Ovary (tissue), 9 donors: Measurements from ENCODE around the gene N4BP3. TPM values are rescaled to one million over a fixed set of nuclear protein-coding genes. Genes with fewer than 3 reads are reported as not detected.

ENCODE experiments used
- DNase-seq, 5 donors: peaks; one replicate each; pipeline ENCODE4 v3.0.0-alpha.2; 2019 to 2020
- H3K27ac ChIP-seq, 2 donors: fragments of 200-600 bp; one replicate each; pipeline versions ENCODE4 v1.5.1 to v1.8.0; 2019 to 2022
- H3K27me3 ChIP-seq: fragments of 200-600 bp; one replicate; pipeline ENCODE4 v1.8.0; 2022
- H3K36me3 ChIP-seq: fragments of 200-600 bp; sonication (generic); one replicate; pipeline ENCODE4 v1.5.1; 2019
- H3K4me1 ChIP-seq: one replicate; pipeline ENCODE4 v1.8.1; 2013; ENCODE audit warnings: mild to moderate bottlenecking, moderate library complexity; ENCODE audit not compliant: insufficient read depth
- H3K4me3 ChIP-seq: fragments of 200-600 bp; sonication (generic); one replicate; pipeline ENCODE4 v1.5.1; 2017
- H3K9me3 ChIP-seq, 2 donors: fragments of 200-600 bp in 1 of 2; sonication (generic) in 1 of 2; one replicate each; pipeline versions ENCODE4 v1.5.1 to v1.8.1; 2013 to 2019; ENCODE audit warnings: mild to moderate bottlenecking in 1 of 2, moderate library complexity in 1 of 2
- EP300 ChIP-seq: sonication (generic); formaldehyde crosslinking; IDR thresholded peaks from one replicate; pipeline ENCODE4 v1.6.1; 2017; ENCODE audit warnings: antibody characterized with exemption
- POLR2A ChIP-seq: fragments of 450-650 bp; IDR thresholded peaks from one replicate; pipeline ENCODE4 v1.6.1; 2017; ENCODE audit warnings: antibody characterized with exemption, mild to moderate bottlenecking, moderate library complexity
- WGBS, 3 donors: extraction: QIAGEN DNeasy Blood & Tissue Kit in 1 of 3; methylation state at CpG; one replicate each; pipeline versions ENCODE4 v1.1.5 to v1.1.7; 2013 to 2017; 5-methylcytosine and 5-hydroxymethylcytosine counted together
- intact Hi-C, 4 donors: fragments of 100-400 bp; cut with DNase I; formaldehyde crosslinking; loops; one replicate each; pipeline versions ENCODE4 v1.11.0 to v1.15.1; 2022 to 2023
- polyA plus RNA-seq, 2 donors: library from polyadenylated mRNA; stranded (reverse); fragments of 200-250 nt in 1 of 2; fragments of 350-450 nt in 1 of 2; fragmentation: Illumina TruSeq in 1 of 2; extraction: RNeasy Lipid Tissue Mini Kit (QIAGEN cat#74804) in 1 of 2; gene quantifications; one replicate each; pipeline ENCODE4 v1.2.3, GENCODE V29; 2013 to 2014
- total RNA-seq, 7 donors: library from RNA; depleted of rRNA in 2 of 7; stranded (reverse); fragments of >200 nt in 2 of 7; fragmentation: NEBNext Ultra II Directional in 3 of 7; extraction: Animal tissue kit (Norgen Biotek cat#: 25700) in 3 of 7; gene quantifications; one replicate each; pipeline versions ENCODE4 v1.1.0 to v1.2.4, GENCODE V29; 2016 to 2023
- TF ChIP-seq, protein P1 (sequence below), 3 donors: fragments of 450-650 bp in 2 of 3; fragments of 200-600 bp in 1 of 3; IDR thresholded peaks; one replicate each; pipeline versions ENCODE4 v1.5.1 to v1.8.0; 2016 to 2022; ENCODE audit warnings: antibody characterized with exemption in 3 of 3, mild to moderate bottlenecking in 1 of 3
- donor health status: DM: no; HTN: no; CAD: no; lungs with moderate emphysema.
- donor health status: DM: no; HTN: no; CAD: no.
- donor health status: Bipolar disorder and iron deficiency.
- donor health status: DM: yes; HTN: yes; CAD: no.
- donor health status: DM: no; HTN: no; CAD: no.
- donor health status: DM: yes; HTN: yes; CAD: no.

The N4BP3 gene
- total and polyA plus RNA-seq, 9 donors = 0.40 to 1.8 (median 0.58) TPM

GRCh38 chr5:178153530-178154340 lies 40.4 kb downstream of the N4BP3 start, which contains the start of gene NHP2:
Gene NHP2 (minus strand): TSS chr5:178153885. CDS start chr5:178153817, 68 bp downstream.
- Histone ChIP-seq H3K4me1 (peaks cover 8% of the 10 kb centered on the region), H3K9me3 (no peaks in the 10 kb centered on the region), H3K27ac (peak within 1 kb of the TSS in 1 of 2 donors; percentile 51), H3K36me3 (no peaks in the 10 kb centered on the region), H3K27me3 (no peaks in the 10 kb centered on the region), H3K4me3 (peak within 1 kb of the TSS; percentile 69)
- WGBS, 3 donors = 1 to 2% (median 2%) methylated on average over 64 to 68 of the region's 68 CpGs
- DNase-seq = peak; percentile 98 to 100 (median 99)
- TF ChIP-seq POLR2A (no peak), EP300 (peak; percentile 80)
- TF ChIP-seq, protein P1, sequence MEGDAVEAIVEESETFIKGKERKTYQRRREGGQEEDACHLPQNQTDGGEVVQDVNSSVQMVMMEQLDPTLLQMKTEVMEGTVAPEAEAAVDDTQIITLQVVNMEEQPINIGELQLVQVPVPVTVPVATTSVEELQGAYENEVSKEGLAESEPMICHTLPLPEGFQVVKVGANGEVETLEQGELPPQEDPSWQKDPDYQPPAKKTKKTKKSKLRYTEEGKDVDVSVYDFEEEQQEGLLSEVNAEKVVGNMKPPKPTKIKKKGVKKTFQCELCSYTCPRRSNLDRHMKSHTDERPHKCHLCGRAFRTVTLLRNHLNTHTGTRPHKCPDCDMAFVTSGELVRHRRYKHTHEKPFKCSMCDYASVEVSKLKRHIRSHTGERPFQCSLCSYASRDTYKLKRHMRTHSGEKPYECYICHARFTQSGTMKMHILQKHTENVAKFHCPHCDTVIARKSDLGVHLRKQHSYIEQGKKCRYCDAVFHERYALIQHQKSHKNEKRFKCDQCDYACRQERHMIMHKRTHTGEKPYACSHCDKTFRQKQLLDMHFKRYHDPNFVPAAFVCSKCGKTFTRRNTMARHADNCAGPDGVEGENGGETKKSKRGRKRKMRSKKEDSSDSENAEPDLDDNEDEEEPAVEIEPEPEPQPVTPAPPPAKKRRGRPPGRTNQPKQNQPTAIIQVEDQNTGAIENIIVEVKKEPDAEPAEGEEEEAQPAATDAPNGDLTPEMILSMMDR (IDR thresholded peaks at IDR 0.05) = no peak
- intact Hi-C loops = no loop called here

GRCh38 chr5:178155065-178155464 lies 41.7 kb downstream of the N4BP3 start:
- H3K27ac ChIP-seq = no peak overlapping the region
- no peak for DNase-seq
- intact Hi-C loops = no loop called here
- no peaks in the 10 kb centered on the region for H3K27me3 ChIP-seq
- H3K4me1 ChIP-seq = peaks cover 8% of the 10 kb centered on the region
- H3K36me3 ChIP-seq = no peaks in the 10 kb centered on the region
- TF ChIP-seq EP300 (no peak), POLR2A (no peak)
- TF ChIP-seq, protein P1 (IDR thresholded peaks at IDR 0.05) = no peak
- 61 to 72% (median 65%) methylated on average over 8 of the region's 8 CpGs for WGBS, 3 donors
- H3K4me3 ChIP-seq = no peak overlapping the region
- H3K9me3 ChIP-seq = no peaks in the 10 kb centered on the region

DNA sequence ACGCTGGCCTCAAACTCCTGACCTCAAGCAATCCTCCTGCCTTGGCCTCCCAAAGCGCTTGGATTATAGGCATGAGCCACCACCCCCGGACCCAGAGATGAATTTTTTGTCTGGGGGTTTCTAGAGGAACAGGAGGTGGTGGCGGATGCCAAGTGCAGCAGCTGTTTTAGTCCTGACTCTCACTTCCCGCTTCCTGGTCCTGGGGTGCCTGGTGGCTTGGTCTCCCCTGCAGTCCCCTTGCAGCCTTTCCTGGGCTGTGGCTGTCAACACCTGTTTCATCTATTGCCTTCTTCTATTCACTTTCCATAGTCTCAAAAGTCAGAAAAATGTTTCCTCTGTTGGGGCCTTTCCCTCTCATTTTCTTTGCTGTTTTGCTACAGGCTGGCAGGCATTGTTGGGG lies 46.8 kb downstream of the N4BP3 start:
- TF ChIP-seq POLR2A (no peak), EP300 (no peak)
- TF ChIP-seq, protein P1 (IDR thresholded peaks at IDR 0.05) = no peak
- Histone ChIP-seq H3K9me3 (no peaks in the 10 kb centered on the region), H3K4me1 (peaks cover 2% of the 10 kb centered on the region), H3K27me3 (no peaks in the 10 kb centered on the region), H3K4me3 (no peak overlapping the region), H3K27ac (no peak overlapping the region), H3K36me3 (no peaks in the 10 kb centered on the region)
- DNase-seq = no peak
- intact Hi-C loops = loop anchor here in 3 of 4 donors (5.0 to 10.0 kb wide), 2 partner anchors 83 to 555 kb away; partner anchors contain the start of gene B4GALT7 (in 1 of the 3)
- WGBS, 3 donors = 83 to 90% (median 86%) methylated on average over 5 of the region's 5 CpGs

DNA sequence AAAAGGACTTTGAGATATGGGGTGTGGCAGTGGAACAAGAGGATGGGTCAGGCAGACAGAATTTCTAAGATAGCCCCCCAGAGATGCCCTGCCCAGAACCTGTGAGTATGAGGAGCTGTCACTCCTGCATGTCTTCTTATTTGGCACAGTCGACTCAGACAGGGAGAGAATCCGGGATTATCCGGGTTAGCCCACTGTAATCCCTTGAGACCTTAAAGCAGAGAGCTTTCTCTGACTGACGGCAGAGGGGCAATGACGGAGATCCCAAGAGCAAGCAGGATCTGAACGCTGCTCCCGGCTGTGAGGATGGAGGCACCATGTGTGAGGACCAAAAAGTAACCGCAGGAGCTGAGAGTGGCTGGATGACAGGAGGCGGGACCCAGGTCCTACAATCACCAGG lies 49.1 kb downstream of the N4BP3 start:
- Histone ChIP-seq H3K4me1 (peaks cover 2% of the 10 kb centered on the region), H3K9me3 (no peaks in the 10 kb centered on the region), H3K4me3 (no peak overlapping the region), H3K36me3 (no peaks in the 10 kb centered on the region), H3K27ac (no peak overlapping the region), H3K27me3 (no peaks in the 10 kb centered on the region)
- DNase-seq = no peak
- intact Hi-C loops = loop anchor here in 3 of 4 donors (5.0 to 10.0 kb wide), 2 partner anchors 85 to 558 kb away; partner anchors contain the start of gene B4GALT7 (in 1 of the 3)
- 79 to 82% (median 79%) methylated on average over 9 of the region's 9 CpGs for WGBS, 3 donors
- TF ChIP-seq EP300 = no peak
